H1 (cell line): ENCODE results near the gene MYH13. TPM values are rescaled to one million over a fixed set of nuclear protein-coding genes. Genes with fewer than 3 reads are reported as not detected.

ENCODE experiments used
- CEBPB ChIP-seq: IDR thresholded peaks from 2 replicates; pipeline ENCODE4 v1.6.1; 2012; ENCODE audit warnings: low read depth, low read length
- CTBP2 ChIP-seq: IDR thresholded peaks from 2 replicates; pipeline ENCODE4 v1.7.0; 2011; ENCODE audit warnings: borderline replicate concordance, mild to moderate bottlenecking, moderate library complexity, mixed read lengths, low read length; ENCODE audit not compliant: insufficient read depth, insufficient read length
- GTF2F1 ChIP-seq: IDR thresholded peaks from 2 replicates; pipeline ENCODE4 v1.6.1; 2012; ENCODE audit warnings: low read depth, low read length, improper control_type of control experiment, borderline replicate concordance
- KDM1A ChIP-seq: fragments of 200-600, 300-600 bp; sonication (generic); IDR thresholded peaks from 2 replicates; pipeline ENCODE4 v1.7.1; 2016; ENCODE audit warnings: mild to moderate bottlenecking, low read length, borderline replicate concordance
- KDM5A ChIP-seq: fragments of 200-600 bp; IDR thresholded peaks from 2 replicates; pipeline ENCODE4 v1.7.1; 2012; ENCODE audit warnings: mild to moderate bottlenecking, low read length, inconsistent platforms, mixed read lengths
- PHF8 ChIP-seq: fragments of 200-600 bp; sonication (generic); conservative IDR thresholded peaks from 2 replicates; pipeline ENCODE4 v1.7.1; 2012; ENCODE audit warnings: low read depth, mild to moderate bottlenecking, inconsistent platforms, low read length, moderate library complexity
- POU5F1 ChIP-seq: IDR thresholded peaks from 2 replicates; pipeline ENCODE4 v1.6.1; 2011; ENCODE audit warnings: low read depth, mild to moderate bottlenecking, low read length, moderate library complexity
- RAD21 ChIP-seq, 2 experiments: IDR thresholded peaks in 1 of 2; conservative IDR thresholded peaks in 1 of 2; 2 replicates each; pipeline ENCODE4 v1.6.1; 2011; ENCODE audit warnings: low read depth in 2 of 2, low read length in 2 of 2, improper control_type of control experiment in 1 of 2, inconsistent platforms in 1 of 2, mild to moderate bottlenecking in 1 of 2, moderate library complexity in 1 of 2
- RFX5 ChIP-seq: IDR thresholded peaks from 2 replicates; pipeline ENCODE4 v1.6.1; 2011; ENCODE audit warnings: low read depth, low read length, improper control_type of control experiment, borderline replicate concordance
- RXRA ChIP-seq: IDR thresholded peaks from 2 replicates; pipeline ENCODE4 v1.6.1; 2011; ENCODE audit warnings: low read depth, mild to moderate bottlenecking, low read length, moderate library complexity; ENCODE audit not compliant: insufficient read depth
- TBP ChIP-seq: IDR thresholded peaks from 2 replicates; pipeline ENCODE4 v1.6.1; 2011; ENCODE audit warnings: low read depth, low read length, improper control_type of control experiment
- TCF12 ChIP-seq: IDR thresholded peaks from 2 replicates; pipeline ENCODE4 v1.6.1; 2011; ENCODE audit warnings: low read depth, mild to moderate bottlenecking, low read length
- TEAD4 ChIP-seq: IDR thresholded peaks from 2 replicates; pipeline ENCODE4 v1.6.1; 2012; ENCODE audit warnings: low read depth, low read length, inconsistent platforms, mixed read lengths
- YY1 ChIP-seq: IDR thresholded peaks from 2 replicates; pipeline ENCODE4 v1.6.1; 2011; ENCODE audit warnings: low read depth, mild to moderate bottlenecking, low read length
- polyA plus RNA-seq, 7 experiments: library from polyadenylated mRNA; depleted of rRNA in 3 of 7; stranded (reverse) in 5 of 7; unstranded in 2 of 7; fragments of >200 nt in 5 of 7; fragments of 200-250 nt in 2 of 7; gene quantifications; 1 replicate in 5 of 7; 2 replicates in 1 of 7; 4 replicates in 1 of 7; pipeline versions ENCODE4 v1.2.1 to v1.2.3, GENCODE V29; 2011 to 2013; ENCODE audit warnings: missing spikeins in 2 of 7, mixed read lengths in 2 of 7
- total RNA-seq: library from RNA; stranded (reverse); fragmentation: NEBNext Ultra II Directional; extraction: Animal tissue kit (Norgen Biotek cat#: 25700); gene quantifications from 2 replicates; pipeline ENCODE4 v1.2.1, GENCODE V29; 2021

The MYH13 gene
- total and polyA plus RNA-seq, 2 of the 8 experiments (the other 6 are each of a cell fraction or from before 2014, with no cell fraction given): not detected

DNA sequence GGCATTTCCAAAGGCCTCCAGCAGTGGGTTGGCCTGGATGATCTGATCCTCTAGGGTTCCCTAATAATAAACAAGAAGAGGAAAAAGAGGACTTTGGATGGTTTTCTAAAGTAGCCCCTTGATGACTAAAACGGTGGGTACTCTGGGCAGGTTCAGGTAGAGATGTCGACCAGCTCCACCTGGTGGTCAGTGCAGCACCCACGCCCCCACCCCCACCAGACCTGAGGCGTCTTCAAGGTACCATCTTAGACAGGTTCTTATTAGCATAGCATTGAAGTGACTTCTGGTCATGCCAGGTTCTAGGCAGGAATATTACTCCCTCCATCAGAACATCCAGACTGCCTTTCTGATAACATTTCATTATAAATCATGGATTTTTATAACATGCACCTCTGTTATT is 15.0 kb downstream of the MYH13 start (continued):
- TF ChIP-seq RAD21 (IDR thresholded peaks at IDR 0.05 in 1 of 2, conservative IDR thresholded peaks at IDR 0.05 in 1 of 2; ENCODE audit: low read depth in 2 of 2, low read length in 2 of 2): peak; percentile 60 to 64
- TF ChIP-seq CTBP2: no peak
- TF ChIP-seq GTF2F1: no peak
- TF ChIP-seq TCF12: no peak
- TF ChIP-seq TBP: no peak
- TF ChIP-seq KDM5A: no peak
- no peak for TF ChIP-seq RFX5
- TF ChIP-seq YY1: 0 out of 2 replicates have a peak, but pooled peaks have one; percentile 48
- no peak for TF ChIP-seq POU5F1
- TF ChIP-seq RXRA: no peak
- TF ChIP-seq TEAD4: no peak
- no peak for TF ChIP-seq CEBPB
- no peak for TF ChIP-seq PHF8
- no peak for TF ChIP-seq KDM1A
